HG03354 (cell line): ENCODE measurements around the gene DCDC2.

Source experiments
- ATAC-seq: cut with Tn5 transposase; IDR thresholded peaks from one replicate; pipeline ENCODE4 v1.9.1; 2021; ENCODE audit warnings: mild to moderate bottlenecking; ENCODE audit not compliant: unreplicated experiment, poor library complexity, severe bottlenecking

DCDC2 gene

DNA sequence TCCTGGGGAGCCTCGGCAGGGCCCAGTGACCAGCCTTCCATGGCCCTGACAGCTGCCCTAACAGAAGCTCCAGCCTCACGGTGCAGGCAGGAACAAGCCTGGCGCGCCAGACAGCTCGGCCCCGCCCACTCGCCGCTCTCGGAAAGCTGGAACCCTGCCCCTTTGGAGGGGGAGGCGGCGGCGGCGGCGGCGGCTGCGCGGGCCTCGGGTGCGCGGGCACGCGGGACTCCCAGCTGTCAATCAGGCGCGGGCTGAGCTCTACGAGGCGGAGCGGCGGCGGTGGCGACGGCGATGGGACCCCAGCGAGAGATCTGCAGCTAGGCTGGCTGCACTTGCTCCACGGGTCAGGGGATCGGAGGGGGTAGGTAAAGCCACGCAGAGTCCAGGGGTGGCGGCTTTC, 231.9 kb downstream of the DCDC2 start, which contains the start of gene NRSN1:
TSS of gene NRSN1 (plus strand) at position 236 of the 400 bp plus-strand sequence. CDS start 8,113 bp downstream, outside the sequence.
- ATAC-seq: no peak

DNA sequence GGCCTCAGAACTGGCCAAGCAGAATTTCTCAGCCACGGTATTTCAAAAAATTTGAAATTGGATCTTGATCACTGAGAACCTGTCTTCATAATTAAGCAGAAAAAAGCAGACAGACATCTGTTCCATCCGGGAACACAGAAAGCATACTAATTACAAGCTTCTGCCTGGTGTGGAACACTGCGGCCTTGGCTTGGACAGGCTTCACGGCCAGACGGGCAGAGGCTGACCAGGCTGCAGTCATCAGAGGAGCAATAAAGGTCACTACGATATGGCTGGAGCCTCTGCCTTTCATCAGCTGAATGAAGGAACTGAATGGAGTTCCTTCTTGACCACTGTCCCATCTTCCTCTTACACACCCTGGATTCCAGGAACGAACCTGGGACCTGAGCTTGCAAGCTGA, 235.7 kb downstream of the DCDC2 start:
- ATAC-seq: no peak
